SK-N-SH (cell line): ENCODE measurements around the gene SLC12A3. TPM values are rescaled to one million over a fixed set of nuclear protein-coding genes. Genes with fewer than 3 reads are reported as not detected.

Source experiments
- CHD2 ChIP-seq: fragments of 150-350 bp; IDR thresholded peaks from 2 replicates; pipeline ENCODE4 v1.6.1; 2018; ENCODE audit warnings: low read length; ENCODE audit not compliant: partially characterized antibody
- CTCF ChIP-seq: fragments of 200-600 bp; sonication (generic); IDR thresholded peaks from 2 replicates; pipeline ENCODE4 v1.6.1; 2017; ENCODE audit warnings: antibody characterized with exemption, mild to moderate bottlenecking, moderate library complexity
- EP300 ChIP-seq, 2 experiments: IDR thresholded peaks; 2 replicates each; pipeline versions ENCODE4 v1.4.0 to v1.6.1; 2012; ENCODE audit warnings: borderline replicate concordance in 1 of 2, low read depth in 1 of 2, low read length in 1 of 2
- EZH2phosphoT487 ChIP-seq: fragments of 200-600 bp; sonication (generic); IDR thresholded peaks from 2 replicates; pipeline ENCODE4 v1.6.1; 2017; ENCODE audit warnings: low read depth, mixed run types, mild to moderate bottlenecking, antibody characterized with exemption, moderate library complexity, borderline replicate concordance
- FOXM1 ChIP-seq: IDR thresholded peaks from 2 replicates; pipeline ENCODE4 v1.4.0; 2012; ENCODE audit warnings: low read depth, mild to moderate bottlenecking
- NRF1 ChIP-seq: IDR thresholded peaks from 2 replicates; pipeline ENCODE4 v1.6.1; 2012; ENCODE audit warnings: low read depth, mild to moderate bottlenecking, low read length
- PBX3 ChIP-seq: IDR thresholded peaks from 2 replicates; pipeline ENCODE4; 2012
- RAD21 ChIP-seq: IDR thresholded peaks from 2 replicates; pipeline ENCODE4 v1.6.1; 2012; ENCODE audit warnings: mild to moderate bottlenecking, low read length
- RCOR1 ChIP-seq: fragments of 150-350 bp; IDR thresholded peaks from 2 replicates; pipeline ENCODE4 v1.6.1; 2017; ENCODE audit warnings: antibody characterized with exemption, low read length
- REST ChIP-seq: IDR thresholded peaks from 2 replicates; pipeline ENCODE4 v1.6.1; 2012; ENCODE audit warnings: mild to moderate bottlenecking, low read depth, low read length, moderate library complexity
- RFX5 ChIP-seq: IDR thresholded peaks from 2 replicates; pipeline ENCODE4 v1.6.1; 2012; ENCODE audit warnings: mild to moderate bottlenecking, improper control_type of control experiment, low read length
- TAF1 ChIP-seq: IDR thresholded peaks from 2 replicates; pipeline ENCODE4 v1.6.1; 2012; ENCODE audit warnings: low read depth, mild to moderate bottlenecking, low read length, moderate library complexity, borderline replicate concordance
- TEAD4 ChIP-seq: IDR thresholded peaks from 2 replicates; pipeline ENCODE4 v1.4.0; 2012; ENCODE audit warnings: mild to moderate bottlenecking, borderline replicate concordance; ENCODE audit not compliant: insufficient read depth
- USF1 ChIP-seq: IDR thresholded peaks from 2 replicates; pipeline ENCODE4 v1.4.0; 2012; ENCODE audit warnings: low read depth, borderline replicate concordance
- polyA plus RNA-seq, 3 experiments: library from polyadenylated mRNA; depleted of rRNA; stranded (reverse); fragments of >200 nt; gene quantifications; 2 replicates each; pipeline ENCODE4 v1.2.3, GENCODE V29; 2012

SLC12A3 gene
- polyA plus RNA-seq, 1 of the 3 experiments (the other 2 are of a cell fraction) = not detected

GRCh38 chr16:56931892-56932720 is 67.1 kb downstream of the SLC12A3 start, which contains the start of gene HERPUD1 (continued):
- no peak for TF ChIP-seq EZH2phosphoT487
- peak; percentile 77 for TF ChIP-seq CHD2
- TF ChIP-seq RFX5 = peak; percentile 75; the same call in 1 of the 2 replicates
- TF ChIP-seq RAD21 = peak; percentile 4; the same call in 1 of the 2 replicates
- TF ChIP-seq EP300 (IDR thresholded peaks at IDR 0.05; ENCODE audit: borderline replicate concordance in 1 of 2, low read depth in 1 of 2, low read length in 1 of 2) = peak in 1 of 2 experiments; percentile 23; a peak in 1 of 4 replicates
- TF ChIP-seq CTCF = peak; percentile 18
- TF ChIP-seq FOXM1 = no peak
- peak; percentile 58; the same call in 1 of the 2 replicates for TF ChIP-seq REST
- 0 out of 2 replicates have a peak, but pooled peaks have one; percentile 19 for TF ChIP-seq NRF1
- TF ChIP-seq RCOR1 = no peak
- TF ChIP-seq USF1 = peak; percentile 92
- TF ChIP-seq PBX3 = peak; percentile 93
- peak; percentile 97 for TF ChIP-seq TAF1
- TF ChIP-seq TEAD4 = no peak
- TF ChIP-seq, all 33 proteins: peak for 18
